Right lobe of liver (tissue), 4 donors: ENCODE results near the gene REG3G.
"Not testable (repeated sequence)": the region's sequence is repeated elsewhere in the genome, so short reads cannot be mapped to it uniquely, and the experiment has no call there.

Source experiments
- CTCF ChIP-seq, 4 donors: fragments of 200-600 bp in 3 of 4; fragments of 450-650 bp in 1 of 4; IDR thresholded peaks; one replicate each; pipeline versions ENCODE4 v1.5.1 to v1.8.0; 2016 to 2022; ENCODE audit warnings: antibody characterized with exemption in 4 of 4, mild to moderate bottlenecking in 2 of 4
- POLR2A ChIP-seq: fragments of 450-650 bp; IDR thresholded peaks from one replicate; pipeline ENCODE4 v1.6.1; 2017; ENCODE audit warnings: antibody characterized with exemption, mild to moderate bottlenecking
- donor health status: DM: no; HTN: no; CAD: no.
- donor health status: DM: no; HTN: no; CAD: no.
- donor health status: DM: no; HTN: yes; CAD: no.

GRCh38 chr2:79054769-79055168, 29.3 kb downstream of the REG3G start:
- TF ChIP-seq CTCF (IDR thresholded peaks at IDR 0.05); POLR2A: not testable (repeated sequence)
